SK-N-MC (cell line): ENCODE results near the gene PPIA.

Source experiments
- DNase-seq: peaks from one replicate; pipeline ENCODE4 v3.0.0-alpha.2; 2011; ENCODE audit warnings: low read depth, low spot score
- H3K27ac ChIP-seq: fragments of 200-600 bp; sonication (generic); 2 replicates; pipeline ENCODE4 v1.5.1; 2016; ENCODE audit warnings: mixed run types
- H3K36me3 ChIP-seq: fragments of 200-600 bp; sonication (generic); 2 replicates; pipeline ENCODE4 v1.6.1; 2017; ENCODE audit warnings: antibody characterized with exemption, low read length, mixed read lengths; ENCODE audit not compliant: insufficient read depth
- H3K4me3 ChIP-seq: fragments of 200-600 bp; sonication (generic); 2 replicates; pipeline ENCODE4 v1.5.1; 2016
- H3K9ac ChIP-seq: fragments of 200-600 bp; sonication (generic); 2 replicates; pipeline ENCODE4 v1.8.0; 2017; ENCODE audit warnings: mixed run types, mixed read lengths; ENCODE audit not compliant: insufficient read length
- H3K9me3 ChIP-seq: fragments of 200-600 bp; sonication (generic); 2 replicates; pipeline ENCODE4 v1.6.1; 2017; ENCODE audit warnings: low read depth, mild to moderate bottlenecking, antibody characterized with exemption, low read length, moderate library complexity, mixed read lengths
- EZH2 ChIP-seq: fragments of 200-600 bp; sonication (generic); IDR thresholded peaks from one replicate; pipeline ENCODE4 v1.6.1; 2017; ENCODE audit warnings: antibody characterized with exemption
- FOXP2 ChIP-seq: optimal IDR thresholded peaks from 2 replicates; pipeline ENCODE3; 2011; ENCODE audit warnings: mild to moderate bottlenecking, moderate library complexity; ENCODE audit not compliant: insufficient read depth; ENCODE audit errors: extremely low read length, control extremely low read depth
- POLR2AphosphoS5 ChIP-seq: IDR thresholded peaks from 2 replicates; pipeline ENCODE4 v1.6.1; 2012; ENCODE audit warnings: mild to moderate bottlenecking, low read depth, low read length, borderline replicate concordance

The PPIA gene

DNA sequence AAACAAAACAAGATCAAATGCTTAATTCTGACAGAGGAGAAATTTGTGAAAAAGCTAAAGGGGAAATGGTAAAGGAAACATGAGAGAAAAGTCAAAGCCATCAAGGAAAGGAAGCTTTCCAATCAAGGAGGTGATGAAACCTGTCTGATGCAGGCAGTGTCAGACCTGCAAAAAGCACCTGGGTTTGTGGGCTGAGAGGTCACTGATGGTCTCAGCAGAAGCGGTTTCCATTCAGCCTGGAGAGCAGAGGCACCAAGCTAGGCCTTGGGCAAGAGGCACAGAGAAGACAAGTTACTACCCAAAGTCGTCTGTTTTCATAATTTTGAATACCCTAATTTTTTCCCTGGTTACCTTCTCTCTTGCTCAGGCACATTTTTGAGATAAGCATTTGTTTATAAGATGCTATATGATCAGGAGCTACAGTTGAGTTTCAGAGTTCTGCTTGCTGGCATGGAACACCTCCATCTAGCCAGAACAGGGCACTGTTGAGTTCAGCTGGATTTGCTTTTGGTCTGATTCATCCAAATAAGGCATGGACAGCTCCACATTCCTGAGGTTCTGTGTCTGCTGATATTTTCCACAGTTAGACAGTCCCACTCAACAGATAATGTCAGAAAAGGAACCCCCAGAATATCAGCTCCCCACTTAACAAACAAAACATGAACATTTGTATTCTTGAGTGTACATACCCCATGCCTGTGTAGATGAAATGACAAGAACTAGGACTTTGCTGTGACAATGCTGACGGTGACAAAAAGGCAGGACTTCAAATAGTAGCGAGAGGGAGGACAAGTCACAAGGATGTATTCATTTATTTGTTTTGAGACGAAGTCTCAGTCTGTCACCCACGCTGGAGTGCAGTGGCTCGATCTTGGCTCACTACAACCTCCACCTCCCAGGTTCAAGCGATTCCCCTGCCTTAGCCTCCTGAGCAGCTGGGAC lies 4.9 kb upstream of the PPIA start:
- TF ChIP-seq EZH2 (no peak), POLR2AphosphoS5 (no peak), FOXP2 (no peak)
- peak overlapping the region; percentile 50; the same call in 1 of the 2 replicates for H3K27ac ChIP-seq
- DNase-seq = no peak
- no peak overlapping the region for H3K9ac ChIP-seq
- H3K4me3 ChIP-seq = no peak overlapping the region
- no peaks in the 10 kb centered on the region for H3K36me3 ChIP-seq
- no peaks in the 10 kb centered on the region for H3K9me3 ChIP-seq

DNA sequence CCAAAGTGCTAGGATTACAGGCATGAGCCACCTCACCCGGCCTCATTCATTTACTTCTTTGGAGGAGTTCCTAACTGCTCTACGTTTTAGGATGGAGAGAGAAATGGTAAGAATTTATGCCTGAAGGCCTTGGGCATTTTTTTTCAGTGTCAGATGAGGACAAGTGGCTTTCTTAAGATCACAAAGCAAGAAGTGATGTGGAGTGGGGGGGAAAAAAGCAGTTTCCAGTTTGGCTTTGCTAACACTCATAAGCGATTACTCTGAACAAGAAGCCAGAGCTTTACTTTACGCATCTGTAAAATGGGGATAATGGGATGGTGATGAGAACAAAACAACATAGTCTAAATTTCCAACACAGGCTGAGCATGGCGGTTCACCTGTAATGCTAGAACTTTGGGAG lies 2.6 kb upstream of the PPIA start:
- no peak overlapping the region for H3K9ac ChIP-seq
- TF ChIP-seq EZH2 (no peak), POLR2AphosphoS5 (no peak), FOXP2 (no peak)
- no peaks in the 10 kb centered on the region for H3K9me3 ChIP-seq
- H3K36me3 ChIP-seq = peaks cover 17% of the 10 kb centered on the region
- H3K4me3 ChIP-seq = no peak overlapping the region
- peak overlapping the region; percentile 63 for H3K27ac ChIP-seq
- DNase-seq = no peak

DNA sequence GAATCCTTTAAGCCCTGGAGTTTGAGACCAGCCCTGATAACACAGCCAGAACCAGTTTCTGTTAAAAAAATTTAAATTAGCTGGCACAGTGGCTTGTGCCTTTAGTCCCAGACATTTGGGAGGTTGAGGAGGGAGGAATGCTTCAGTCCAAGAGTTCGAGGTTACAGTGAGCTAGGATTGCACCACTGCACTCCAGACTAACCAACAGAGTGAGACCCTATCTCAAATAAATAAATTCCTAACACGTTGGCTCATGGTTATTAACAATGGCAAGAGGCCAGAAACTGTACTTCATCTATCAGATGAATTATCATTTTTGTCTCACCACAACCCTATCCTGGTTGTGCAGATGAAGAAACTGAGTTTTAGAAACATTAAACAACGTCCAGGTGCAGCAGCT lies 2.1 kb upstream of the PPIA start:
- peak overlapping the region; percentile 63 for H3K27ac ChIP-seq
- DNase-seq = no peak

DNA sequence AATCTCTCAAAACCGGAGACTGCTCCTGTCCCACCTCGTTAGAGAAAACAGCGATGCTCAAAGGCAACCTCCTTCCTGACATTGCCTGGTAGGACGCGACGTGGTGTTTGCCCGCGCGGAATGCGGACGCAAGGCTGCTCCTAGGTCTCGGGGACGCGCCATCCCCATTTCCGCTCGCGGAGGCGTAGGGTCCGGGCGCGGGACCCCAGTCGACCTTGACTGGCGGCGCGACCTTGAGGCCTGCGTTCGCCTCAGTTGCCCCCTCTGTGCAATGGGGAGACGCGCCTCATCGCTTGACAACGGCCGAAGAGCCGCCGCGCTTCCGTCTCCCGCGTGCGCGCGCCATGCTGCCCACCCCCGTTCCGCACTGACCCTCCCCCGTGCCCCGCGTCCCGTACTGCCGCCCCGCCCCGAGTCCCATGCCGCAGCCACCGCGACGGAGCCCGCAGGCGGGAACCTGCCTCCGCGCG lies 412 bp upstream of the PPIA start:
- H3K36me3 ChIP-seq = peaks cover 39% of the 10 kb centered on the region
- no peak for DNase-seq
- no peaks in the 10 kb centered on the region for H3K9me3 ChIP-seq
- TF ChIP-seq POLR2AphosphoS5 (no peak), EZH2 (no peak), FOXP2 (no peak)
- H3K27ac ChIP-seq = peak overlapping the region; percentile 76
- H3K4me3 ChIP-seq = peak overlapping the region; percentile 81
- peak overlapping the region; percentile 84 for H3K9ac ChIP-seq

More for the DNA sequence above, 2.1 kb upstream of the PPIA start:
- Histone ChIP-seq H3K9ac (no peak overlapping the region), H3K9me3 (no peaks in the 10 kb centered on the region), H3K4me3 (no peak overlapping the region), H3K36me3 (peaks cover 22% of the 10 kb centered on the region)
- TF ChIP-seq FOXP2 (no peak), POLR2AphosphoS5 (no peak), EZH2 (no peak)

DNA sequence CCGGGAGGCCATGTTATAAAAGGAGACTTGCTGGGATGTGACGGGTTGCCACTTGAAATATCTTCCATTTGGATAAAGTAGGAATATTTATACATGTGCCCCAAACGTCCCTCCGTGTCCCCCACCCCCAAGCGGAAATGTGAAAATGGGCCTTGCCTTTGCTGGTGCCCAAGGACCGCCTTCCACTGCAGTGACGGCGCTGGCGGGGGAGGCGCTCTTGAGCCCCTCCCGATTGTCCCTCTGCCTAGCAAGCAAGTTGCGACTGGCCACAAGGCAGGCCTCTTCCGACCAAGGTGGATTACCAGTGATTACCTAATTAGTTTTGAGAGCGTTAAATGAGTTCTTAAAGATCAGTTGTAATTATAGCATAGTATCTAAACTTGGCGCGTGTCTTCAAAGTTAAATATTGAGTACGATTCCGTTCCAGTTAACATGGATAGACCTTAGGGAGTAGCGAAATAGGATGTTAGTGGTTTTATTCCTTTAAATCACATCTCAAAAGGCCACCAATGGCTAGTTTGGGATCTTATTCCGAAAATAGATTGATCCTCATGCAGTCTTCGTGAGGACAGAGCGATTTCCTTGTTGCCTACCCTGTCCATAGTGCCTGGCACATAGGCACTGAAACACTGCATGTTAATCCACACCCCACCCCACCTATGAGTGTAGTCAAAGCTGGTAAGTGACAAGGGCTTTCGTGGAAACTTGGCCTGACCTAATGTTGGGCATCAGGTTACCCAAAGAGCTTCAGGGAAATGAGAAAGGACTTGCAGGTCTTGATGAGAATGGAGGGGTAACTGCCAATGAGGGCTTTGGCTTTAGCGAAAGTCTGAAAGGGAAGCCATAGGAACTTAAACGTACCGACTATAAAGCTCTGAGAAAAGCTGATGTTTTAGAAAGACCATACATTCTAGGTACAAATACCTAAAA lies 1.1 kb downstream of the PPIA start:
- peaks cover 54% of the 10 kb centered on the region for H3K36me3 ChIP-seq

DNA sequence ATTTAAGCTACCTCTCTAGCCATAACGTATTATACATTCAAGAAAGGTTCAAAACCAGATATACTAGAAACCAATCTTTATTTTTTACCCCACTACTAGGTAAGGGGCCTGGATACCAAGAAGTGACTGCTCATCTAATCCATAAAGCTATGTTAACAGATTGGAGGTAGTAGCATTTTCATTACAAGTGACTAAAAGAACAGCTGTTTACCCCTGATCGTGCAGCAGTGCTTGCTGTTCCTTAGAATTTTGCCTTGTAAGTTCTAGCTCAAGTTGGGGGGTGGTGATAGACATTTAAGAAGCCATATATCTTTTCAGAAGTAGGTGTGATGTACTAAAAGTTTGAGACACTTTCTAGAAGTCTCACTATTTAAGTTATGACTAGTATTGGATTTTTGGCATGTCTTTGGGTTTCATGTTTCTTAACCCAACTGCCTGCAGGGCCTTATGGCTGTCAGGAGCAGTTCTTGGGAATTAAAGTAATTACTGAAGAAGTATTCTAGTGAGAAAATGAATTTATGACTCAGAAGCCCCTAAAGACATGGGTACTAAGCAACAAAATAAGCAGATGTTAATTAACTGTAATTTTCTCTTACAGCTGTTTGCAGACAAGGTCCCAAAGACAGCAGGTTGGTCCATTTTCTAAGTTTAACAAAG lies 2.3 kb downstream of the PPIA start:
- peak overlapping the region; percentile 94 for H3K9ac ChIP-seq
- peaks cover 66% of the 10 kb centered on the region for H3K36me3 ChIP-seq

More for the DNA sequence above, 1.1 kb downstream of the PPIA start:
- Histone ChIP-seq H3K4me3 (peak overlapping the region; percentile 81), H3K9me3 (no peaks in the 10 kb centered on the region), H3K27ac (peak overlapping the region; percentile 85), H3K9ac (peak overlapping the region; percentile 94)
- DNase-seq = no peak
- TF ChIP-seq EZH2 (no peak), FOXP2 (no peak), POLR2AphosphoS5 (peak; percentile 73)

DNA sequence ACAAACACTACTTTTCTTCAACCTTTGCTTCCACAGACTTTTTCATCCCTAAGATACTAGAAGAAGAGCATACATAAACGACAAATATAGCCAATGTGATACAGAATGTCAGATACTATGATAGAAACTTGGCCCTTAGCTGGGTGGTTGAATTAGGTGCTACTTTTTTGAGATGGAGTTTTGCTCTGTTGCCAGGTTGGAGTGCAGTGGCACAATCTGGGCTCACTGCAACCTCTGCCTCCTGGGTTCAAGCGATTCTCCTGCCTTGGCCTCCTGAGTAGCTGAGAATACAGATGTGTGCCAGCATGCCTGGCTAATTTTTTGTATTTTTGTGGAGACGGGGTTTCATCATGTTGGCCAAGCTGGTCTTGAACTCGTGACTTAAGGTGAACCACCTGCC lies 3.5 kb downstream of the PPIA start:
- DNase-seq = no peak
- peaks cover 66% of the 10 kb centered on the region for H3K36me3 ChIP-seq

More for the DNA sequence above, 2.3 kb downstream of the PPIA start:
- DNase-seq = no peak
- peak overlapping the region; percentile 54 for H3K27ac ChIP-seq
- peak overlapping the region; percentile 81 for H3K4me3 ChIP-seq
- H3K9me3 ChIP-seq = no peaks in the 10 kb centered on the region
- TF ChIP-seq EZH2 (no peak), POLR2AphosphoS5 (no peak), FOXP2 (no peak)

More for the DNA sequence above, 3.5 kb downstream of the PPIA start:
- peak overlapping the region; percentile 57 for H3K27ac ChIP-seq
- no peak overlapping the region for H3K4me3 ChIP-seq
- TF ChIP-seq EZH2 (no peak), POLR2AphosphoS5 (no peak), FOXP2 (no peak)
- H3K9me3 ChIP-seq = no peaks in the 10 kb centered on the region
- H3K9ac ChIP-seq = no peak overlapping the region
